ENCODE measurements around the gene PIK3R4. TPM values are rescaled to one million over a fixed set of nuclear protein-coding genes. Genes with fewer than 3 reads are reported as not detected.

Gene PIK3R4
- polyA plus RNA-seq, 1 of the 3 experiments (the other 2 are of a cell fraction) = 27.2 TPM

DNA sequence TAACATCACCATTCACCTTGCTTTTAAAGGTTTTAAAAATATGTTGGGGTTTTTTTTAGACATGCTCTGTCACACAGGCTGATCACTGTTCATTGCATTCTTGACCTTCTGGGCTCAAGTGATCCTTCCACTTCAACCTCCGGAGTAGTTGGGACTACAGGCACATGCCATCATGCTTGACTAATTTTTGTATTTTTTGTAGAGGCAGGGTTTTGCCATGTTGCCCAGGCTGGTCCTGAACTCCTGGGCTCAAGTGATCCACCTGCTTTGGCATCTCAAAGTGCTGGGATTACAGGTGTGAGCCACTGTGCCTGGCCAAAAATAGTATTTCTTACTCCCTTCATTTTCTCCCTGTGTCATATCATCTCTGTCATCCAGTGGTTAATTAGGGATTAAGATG, 101.4 kb downstream of the PIK3R4 start:
- TF ChIP-seq, protein P1, sequence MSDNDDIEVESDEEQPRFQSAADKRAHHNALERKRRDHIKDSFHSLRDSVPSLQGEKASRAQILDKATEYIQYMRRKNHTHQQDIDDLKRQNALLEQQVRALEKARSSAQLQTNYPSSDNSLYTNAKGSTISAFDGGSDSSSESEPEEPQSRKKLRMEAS (IDR thresholded peaks at IDR 0.05; ENCODE audit: low read depth) = no peak
- no peak for TF ChIP-seq GATA2 (CRISPR knock-in tag; IDR thresholded peaks at IDR 0.05)
- TF ChIP-seq, protein P2, sequence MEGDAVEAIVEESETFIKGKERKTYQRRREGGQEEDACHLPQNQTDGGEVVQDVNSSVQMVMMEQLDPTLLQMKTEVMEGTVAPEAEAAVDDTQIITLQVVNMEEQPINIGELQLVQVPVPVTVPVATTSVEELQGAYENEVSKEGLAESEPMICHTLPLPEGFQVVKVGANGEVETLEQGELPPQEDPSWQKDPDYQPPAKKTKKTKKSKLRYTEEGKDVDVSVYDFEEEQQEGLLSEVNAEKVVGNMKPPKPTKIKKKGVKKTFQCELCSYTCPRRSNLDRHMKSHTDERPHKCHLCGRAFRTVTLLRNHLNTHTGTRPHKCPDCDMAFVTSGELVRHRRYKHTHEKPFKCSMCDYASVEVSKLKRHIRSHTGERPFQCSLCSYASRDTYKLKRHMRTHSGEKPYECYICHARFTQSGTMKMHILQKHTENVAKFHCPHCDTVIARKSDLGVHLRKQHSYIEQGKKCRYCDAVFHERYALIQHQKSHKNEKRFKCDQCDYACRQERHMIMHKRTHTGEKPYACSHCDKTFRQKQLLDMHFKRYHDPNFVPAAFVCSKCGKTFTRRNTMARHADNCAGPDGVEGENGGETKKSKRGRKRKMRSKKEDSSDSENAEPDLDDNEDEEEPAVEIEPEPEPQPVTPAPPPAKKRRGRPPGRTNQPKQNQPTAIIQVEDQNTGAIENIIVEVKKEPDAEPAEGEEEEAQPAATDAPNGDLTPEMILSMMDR (IDR thresholded peaks at IDR 0.05) = no peak
- no peak for TF ChIP-seq EZH2phosphoT487 (IDR thresholded peaks at IDR 0.05; ENCODE audit: borderline replicate concordance, low read depth)
- TF ChIP-seq YY1 (IDR thresholded peaks at IDR 0.05; ENCODE audit: low read depth) = no peak
- TF ChIP-seq MXI1 (IDR thresholded peaks at IDR 0.05; ENCODE audit: low read depth, low read length) = no peak
- no peak for TF ChIP-seq FOXJ3 (CRISPR knock-in tag; IDR thresholded peaks at IDR 0.05)
- TF ChIP-seq, protein P3, sequence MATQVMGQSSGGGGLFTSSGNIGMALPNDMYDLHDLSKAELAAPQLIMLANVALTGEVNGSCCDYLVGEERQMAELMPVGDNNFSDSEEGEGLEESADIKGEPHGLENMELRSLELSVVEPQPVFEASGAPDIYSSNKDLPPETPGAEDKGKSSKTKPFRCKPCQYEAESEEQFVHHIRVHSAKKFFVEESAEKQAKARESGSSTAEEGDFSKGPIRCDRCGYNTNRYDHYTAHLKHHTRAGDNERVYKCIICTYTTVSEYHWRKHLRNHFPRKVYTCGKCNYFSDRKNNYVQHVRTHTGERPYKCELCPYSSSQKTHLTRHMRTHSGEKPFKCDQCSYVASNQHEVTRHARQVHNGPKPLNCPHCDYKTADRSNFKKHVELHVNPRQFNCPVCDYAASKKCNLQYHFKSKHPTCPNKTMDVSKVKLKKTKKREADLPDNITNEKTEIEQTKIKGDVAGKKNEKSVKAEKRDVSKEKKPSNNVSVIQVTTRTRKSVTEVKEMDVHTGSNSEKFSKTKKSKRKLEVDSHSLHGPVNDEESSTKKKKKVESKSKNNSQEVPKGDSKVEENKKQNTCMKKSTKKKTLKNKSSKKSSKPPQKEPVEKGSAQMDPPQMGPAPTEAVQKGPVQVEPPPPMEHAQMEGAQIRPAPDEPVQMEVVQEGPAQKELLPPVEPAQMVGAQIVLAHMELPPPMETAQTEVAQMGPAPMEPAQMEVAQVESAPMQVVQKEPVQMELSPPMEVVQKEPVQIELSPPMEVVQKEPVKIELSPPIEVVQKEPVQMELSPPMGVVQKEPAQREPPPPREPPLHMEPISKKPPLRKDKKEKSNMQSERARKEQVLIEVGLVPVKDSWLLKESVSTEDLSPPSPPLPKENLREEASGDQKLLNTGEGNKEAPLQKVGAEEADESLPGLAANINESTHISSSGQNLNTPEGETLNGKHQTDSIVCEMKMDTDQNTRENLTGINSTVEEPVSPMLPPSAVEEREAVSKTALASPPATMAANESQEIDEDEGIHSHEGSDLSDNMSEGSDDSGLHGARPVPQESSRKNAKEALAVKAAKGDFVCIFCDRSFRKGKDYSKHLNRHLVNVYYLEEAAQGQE (IDR thresholded peaks at IDR 0.05; ENCODE audit: low read depth, low read length) = no peak
- TF ChIP-seq NRF1 (IDR thresholded peaks at IDR 0.05; ENCODE audit: low read depth, low read length) = no peak
- DNase-seq = no peak
- POLR2A ChIA-PET = no interaction called here

DNA sequence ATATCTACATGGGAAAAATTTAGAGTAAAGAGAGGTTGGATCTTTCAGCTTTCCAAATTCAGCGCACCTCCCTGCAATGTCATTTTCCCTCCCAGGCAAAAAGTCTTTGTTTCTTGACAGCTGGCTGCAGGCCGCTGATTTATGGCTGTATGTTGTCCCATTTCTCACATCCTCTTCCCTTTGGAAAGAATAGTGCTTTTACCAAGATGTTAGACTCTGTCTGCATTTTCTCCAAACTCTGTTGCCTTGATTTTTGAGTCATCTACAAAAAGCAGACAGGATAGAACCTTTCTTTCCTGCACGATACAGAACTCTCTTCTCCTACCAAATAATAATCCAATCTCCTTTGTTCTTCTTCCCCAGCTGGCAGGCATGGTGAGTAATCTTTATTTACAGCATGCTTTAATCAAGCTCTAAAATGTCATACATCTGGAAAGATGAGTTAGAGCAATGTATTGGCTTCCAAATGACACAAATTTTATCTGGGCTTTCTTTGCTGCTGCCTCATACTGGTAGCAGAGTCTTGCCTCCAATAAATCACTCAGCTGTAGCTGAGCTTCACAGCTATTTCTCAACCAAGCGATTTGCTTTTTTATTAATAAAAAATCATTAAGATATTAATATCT, 101.9 kb downstream of the PIK3R4 start:
- H3K27ac ChIP-seq (ENCODE audit: low read depth in 2 of 2, low read length in 1 of 2) = no peak overlapping the region
- no peaks in the 10 kb centered on the region for H3K9me3 ChIP-seq
- ChIA-PET POLR2A (no interaction called here), CTCF (no interaction called here)
- no peak overlapping the region for H3K9ac ChIP-seq
- no peaks in the 10 kb centered on the region for H3K4me1 ChIP-seq (ENCODE audit: control insufficient read depth in 1 of 2, insufficient read depth in 2 of 2, low read depth in 1 of 2, low read length in 1 of 2)
- H2AFZ ChIP-seq (ENCODE audit: low read depth) = no peak overlapping the region
- no peaks in the 10 kb centered on the region for H3F3A ChIP-seq (replicated peaks; ENCODE audit: insufficient read depth)
- H3K4me2 ChIP-seq = no peak overlapping the region
- H4K20me1 ChIP-seq (ENCODE audit: insufficient read depth) = no peaks in the 10 kb centered on the region
- no peaks in the 10 kb centered on the region for H3K36me3 ChIP-seq (replicated peaks in 1 of 2; ENCODE audit: control insufficient read depth in 1 of 2, insufficient read depth in 2 of 2, low read length in 1 of 2)
- H3K9me2 ChIP-seq = no peaks in the 10 kb centered on the region
- H3K79me2 ChIP-seq (ENCODE audit: insufficient read depth) = no peaks in the 10 kb centered on the region
- H3K27me3 ChIP-seq (ENCODE audit: insufficient read depth) = no peaks in the 10 kb centered on the region
- H3K4me3 ChIP-seq (ENCODE audit: low read depth in 2 of 2, low read length in 1 of 2) = no peak overlapping the region
- 31% methylated on average over 4 of the region's 4 CpGs for WGBS (ENCODE audit: low lambda C conversion rate)
- no peak for DNase-seq
- TF ChIP-seq EZH2phosphoT487 (IDR thresholded peaks at IDR 0.05; ENCODE audit: borderline replicate concordance, low read depth) = no peak
- TF ChIP-seq, protein P4, sequence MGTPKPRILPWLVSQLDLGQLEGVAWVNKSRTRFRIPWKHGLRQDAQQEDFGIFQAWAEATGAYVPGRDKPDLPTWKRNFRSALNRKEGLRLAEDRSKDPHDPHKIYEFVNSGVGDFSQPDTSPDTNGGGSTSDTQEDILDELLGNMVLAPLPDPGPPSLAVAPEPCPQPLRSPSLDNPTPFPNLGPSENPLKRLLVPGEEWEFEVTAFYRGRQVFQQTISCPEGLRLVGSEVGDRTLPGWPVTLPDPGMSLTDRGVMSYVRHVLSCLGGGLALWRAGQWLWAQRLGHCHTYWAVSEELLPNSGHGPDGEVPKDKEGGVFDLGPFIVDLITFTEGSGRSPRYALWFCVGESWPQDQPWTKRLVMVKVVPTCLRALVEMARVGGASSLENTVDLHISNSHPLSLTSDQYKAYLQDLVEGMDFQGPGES (IDR thresholded peaks at IDR 0.05; ENCODE audit: low read depth, low read length) = no peak
- no peak for TF ChIP-seq GABPA (IDR thresholded peaks at IDR 0.05; ENCODE audit: low read depth)
- TF ChIP-seq, protein P5, sequence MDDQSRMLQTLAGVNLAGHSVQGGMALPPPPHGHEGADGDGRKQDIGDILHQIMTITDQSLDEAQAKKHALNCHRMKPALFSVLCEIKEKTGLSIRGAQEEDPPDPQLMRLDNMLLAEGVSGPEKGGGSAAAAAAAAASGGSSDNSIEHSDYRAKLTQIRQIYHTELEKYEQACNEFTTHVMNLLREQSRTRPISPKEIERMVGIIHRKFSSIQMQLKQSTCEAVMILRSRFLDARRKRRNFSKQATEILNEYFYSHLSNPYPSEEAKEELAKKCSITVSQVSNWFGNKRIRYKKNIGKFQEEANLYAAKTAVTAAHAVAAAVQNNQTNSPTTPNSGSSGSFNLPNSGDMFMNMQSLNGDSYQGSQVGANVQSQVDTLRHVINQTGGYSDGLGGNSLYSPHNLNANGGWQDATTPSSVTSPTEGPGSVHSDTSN (IDR thresholded peaks at IDR 0.05) = no peak
- TF ChIP-seq RCOR1 (IDR thresholded peaks at IDR 0.05; ENCODE audit: low read length) = no peak
- TF ChIP-seq RAD21 (IDR thresholded peaks at IDR 0.05; ENCODE audit: low read length) = no peak
- TF ChIP-seq, protein P6, sequence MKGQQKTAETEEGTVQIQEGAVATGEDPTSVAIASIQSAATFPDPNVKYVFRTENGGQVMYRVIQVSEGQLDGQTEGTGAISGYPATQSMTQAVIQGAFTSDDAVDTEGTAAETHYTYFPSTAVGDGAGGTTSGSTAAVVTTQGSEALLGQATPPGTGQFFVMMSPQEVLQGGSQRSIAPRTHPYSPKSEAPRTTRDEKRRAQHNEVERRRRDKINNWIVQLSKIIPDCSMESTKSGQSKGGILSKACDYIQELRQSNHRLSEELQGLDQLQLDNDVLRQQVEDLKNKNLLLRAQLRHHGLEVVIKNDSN (IDR thresholded peaks at IDR 0.05; ENCODE audit: borderline replicate concordance, low read depth) = no peak
- TF ChIP-seq YY1 (IDR thresholded peaks at IDR 0.05; ENCODE audit: low read depth) = no peak

More for the DNA sequence above, 101.4 kb downstream of the PIK3R4 start:
- Histone ChIP-seq H3F3A (replicated peaks; ENCODE audit: insufficient read depth) (no peaks in the 10 kb centered on the region), H3K36me3 (replicated peaks in 1 of 2; ENCODE audit: control insufficient read depth in 1 of 2, insufficient read depth in 2 of 2, low read length in 1 of 2) (no peaks in the 10 kb centered on the region), H2AFZ (ENCODE audit: low read depth) (no peak overlapping the region), H3K4me3 (ENCODE audit: low read depth in 2 of 2, low read length in 1 of 2) (no peak overlapping the region), H3K9me2 (no peaks in the 10 kb centered on the region), H3K9me3 (no peaks in the 10 kb centered on the region), H3K9ac (no peak overlapping the region), H3K4me1 (ENCODE audit: control insufficient read depth in 1 of 2, insufficient read depth in 2 of 2, low read depth in 1 of 2, low read length in 1 of 2) (no peaks in the 10 kb centered on the region), H3K79me2 (ENCODE audit: insufficient read depth) (no peaks in the 10 kb centered on the region), H3K4me2 (no peak overlapping the region), H4K20me1 (ENCODE audit: insufficient read depth) (no peaks in the 10 kb centered on the region), H3K27me3 (ENCODE audit: insufficient read depth) (no peaks in the 10 kb centered on the region), H3K27ac (ENCODE audit: low read depth in 2 of 2, low read length in 1 of 2) (no peak overlapping the region)
- WGBS (ENCODE audit: low lambda C conversion rate) = 31% methylated on average over 1 of the region's 1 CpG
- CTCF ChIA-PET = no interaction called here
